Activated CD8-positive, alpha-beta T cell treated with anti-CD3 and anti-CD28 coated beads for 36 hours (primary cell): ENCODE results near the gene TTLL4. TPM values are rescaled to one million over a fixed set of nuclear protein-coding genes. Genes with fewer than 3 reads are reported as not detected.

ENCODE experiments used
- ATAC-seq: fragments of 200-7000 bp; cut with Tn5 transposase; one replicate; pipeline ENCODE4 v1.10.0; 2021; ENCODE audit warnings: mild to moderate bottlenecking, moderate library complexity
- CTCF ChIA-PET: fragments of 350-600 bp; sonication (Branson Sonifier 250); formaldehyde crosslinking; loops from one replicate; lab custom pipeline; 2021; ENCODE audit warnings: antibody characterized with exemption; lab: Charles Lee
- POLR2A ChIA-PET: fragments of 350-600 bp; sonication (Branson Sonifier 250); formaldehyde crosslinking; loops from one replicate; lab custom pipeline; 2021; ENCODE audit warnings: antibody characterized with exemption; lab: Charles Lee
- DNase-seq: peaks from one replicate; pipeline ENCODE4 v3.0.0-alpha.2; 2020
- H3K27ac Mint-ChIP-seq: one replicate; pipeline ENCODE4 v1.8.0; 2021; ENCODE audit warnings: mild to moderate bottlenecking, mixed read lengths
- H3K27me3 Mint-ChIP-seq: one replicate; pipeline ENCODE4 v1.8.0; 2021; ENCODE audit warnings: mixed read lengths
- H3K36me3 Mint-ChIP-seq: one replicate; pipeline ENCODE4 v1.8.0; 2021; ENCODE audit warnings: low read depth, mixed read lengths
- H3K4me1 Mint-ChIP-seq: one replicate; pipeline ENCODE4 v1.8.0; 2021; ENCODE audit warnings: low read depth, mixed read lengths
- H3K4me3 Mint-ChIP-seq: one replicate; pipeline ENCODE4 v1.8.0; 2021; ENCODE audit warnings: mild to moderate bottlenecking, moderate library complexity, mixed read lengths
- H3K9me3 Mint-ChIP-seq: one replicate; pipeline ENCODE4 v1.8.0; 2021; ENCODE audit warnings: mixed read lengths
- intact Hi-C: fragments of 100-400 bp; cut with micrococcal nuclease; formaldehyde crosslinking; loops from one replicate; pipeline ENCODE4 v1.10.0; 2022
- total RNA-seq, 2 experiments: library from RNA; stranded (reverse); gene quantifications; one replicate each; pipeline ENCODE4 v1.2.3, GENCODE V29; 2021
- TF ChIP-seq, protein P1 (sequence below): fragments of 200-600 bp; IDR thresholded peaks from one replicate; pipeline ENCODE4 v1.8.0; 2022; ENCODE audit warnings: antibody characterized with exemption, mild to moderate bottlenecking

The TTLL4 gene
- total RNA-seq, 2 experiments from 2014 or later: 32.2 to 36.6 TPM

- intact Hi-C loops: no loop called here
- POLR2A ChIA-PET: no interaction called here
- TF ChIP-seq, protein P1, sequence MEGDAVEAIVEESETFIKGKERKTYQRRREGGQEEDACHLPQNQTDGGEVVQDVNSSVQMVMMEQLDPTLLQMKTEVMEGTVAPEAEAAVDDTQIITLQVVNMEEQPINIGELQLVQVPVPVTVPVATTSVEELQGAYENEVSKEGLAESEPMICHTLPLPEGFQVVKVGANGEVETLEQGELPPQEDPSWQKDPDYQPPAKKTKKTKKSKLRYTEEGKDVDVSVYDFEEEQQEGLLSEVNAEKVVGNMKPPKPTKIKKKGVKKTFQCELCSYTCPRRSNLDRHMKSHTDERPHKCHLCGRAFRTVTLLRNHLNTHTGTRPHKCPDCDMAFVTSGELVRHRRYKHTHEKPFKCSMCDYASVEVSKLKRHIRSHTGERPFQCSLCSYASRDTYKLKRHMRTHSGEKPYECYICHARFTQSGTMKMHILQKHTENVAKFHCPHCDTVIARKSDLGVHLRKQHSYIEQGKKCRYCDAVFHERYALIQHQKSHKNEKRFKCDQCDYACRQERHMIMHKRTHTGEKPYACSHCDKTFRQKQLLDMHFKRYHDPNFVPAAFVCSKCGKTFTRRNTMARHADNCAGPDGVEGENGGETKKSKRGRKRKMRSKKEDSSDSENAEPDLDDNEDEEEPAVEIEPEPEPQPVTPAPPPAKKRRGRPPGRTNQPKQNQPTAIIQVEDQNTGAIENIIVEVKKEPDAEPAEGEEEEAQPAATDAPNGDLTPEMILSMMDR: no peak
- no peaks in the 10 kb centered on the region for H3K9me3 Mint-ChIP-seq
- no peak for DNase-seq
- no peak overlapping the region for H3K27ac Mint-ChIP-seq
- H3K27me3 Mint-ChIP-seq: no peaks in the 10 kb centered on the region
- ATAC-seq: no peak
- H3K36me3 Mint-ChIP-seq: peaks cover 14% of the 10 kb centered on the region
- H3K4me1 Mint-ChIP-seq: peaks cover 31% of the 10 kb centered on the region
- no peak overlapping the region for H3K4me3 Mint-ChIP-seq
- CTCF ChIA-PET: interaction anchor here (1.5 kb wide), 2 partner anchors 9 to 129 kb away, joined by 5 to 6 read pairs; no protein-coding TSS in a partner anchor
These were observed 7.4 kb downstream of the TTLL4 start for GRCh38 chr2:218718058-218718457.

DNA sequence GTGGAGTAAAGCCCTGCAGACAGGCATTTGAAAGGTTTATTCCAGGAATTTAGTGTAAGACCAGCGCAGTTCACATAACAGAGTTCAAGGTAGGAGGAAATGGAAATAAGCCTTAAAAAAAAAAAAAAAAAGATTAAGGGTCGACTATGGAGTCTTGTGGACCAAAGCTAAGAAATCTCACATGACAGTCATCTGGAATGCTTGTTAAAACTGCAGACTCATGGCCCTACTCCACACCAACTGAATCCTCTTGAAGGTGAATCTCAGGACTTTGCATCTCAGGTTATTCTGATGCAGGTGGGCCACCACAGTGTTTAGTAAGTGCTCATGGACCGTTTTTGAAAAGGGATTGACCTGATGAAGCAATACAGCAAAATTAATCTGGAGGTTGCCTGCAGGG lies 8.8 kb downstream of the TTLL4 start:
- ChIA-PET POLR2A (no interaction called here), CTCF (interaction anchor here (1.0 kb wide), 1 partner anchor 9 kb away, joined by 4 read pairs; no protein-coding TSS in a partner anchor)
- peaks cover 14% of the 10 kb centered on the region for H3K36me3 Mint-ChIP-seq
- H3K9me3 Mint-ChIP-seq: no peaks in the 10 kb centered on the region
- no peak for DNase-seq
- H3K4me3 Mint-ChIP-seq: no peak overlapping the region
- intact Hi-C loops: no loop called here
- TF ChIP-seq, protein P1: no peak
- peaks cover 28% of the 10 kb centered on the region for H3K4me1 Mint-ChIP-seq
- ATAC-seq: no peak
- H3K27me3 Mint-ChIP-seq: no peaks in the 10 kb centered on the region
- H3K27ac Mint-ChIP-seq: no peak overlapping the region

DNA sequence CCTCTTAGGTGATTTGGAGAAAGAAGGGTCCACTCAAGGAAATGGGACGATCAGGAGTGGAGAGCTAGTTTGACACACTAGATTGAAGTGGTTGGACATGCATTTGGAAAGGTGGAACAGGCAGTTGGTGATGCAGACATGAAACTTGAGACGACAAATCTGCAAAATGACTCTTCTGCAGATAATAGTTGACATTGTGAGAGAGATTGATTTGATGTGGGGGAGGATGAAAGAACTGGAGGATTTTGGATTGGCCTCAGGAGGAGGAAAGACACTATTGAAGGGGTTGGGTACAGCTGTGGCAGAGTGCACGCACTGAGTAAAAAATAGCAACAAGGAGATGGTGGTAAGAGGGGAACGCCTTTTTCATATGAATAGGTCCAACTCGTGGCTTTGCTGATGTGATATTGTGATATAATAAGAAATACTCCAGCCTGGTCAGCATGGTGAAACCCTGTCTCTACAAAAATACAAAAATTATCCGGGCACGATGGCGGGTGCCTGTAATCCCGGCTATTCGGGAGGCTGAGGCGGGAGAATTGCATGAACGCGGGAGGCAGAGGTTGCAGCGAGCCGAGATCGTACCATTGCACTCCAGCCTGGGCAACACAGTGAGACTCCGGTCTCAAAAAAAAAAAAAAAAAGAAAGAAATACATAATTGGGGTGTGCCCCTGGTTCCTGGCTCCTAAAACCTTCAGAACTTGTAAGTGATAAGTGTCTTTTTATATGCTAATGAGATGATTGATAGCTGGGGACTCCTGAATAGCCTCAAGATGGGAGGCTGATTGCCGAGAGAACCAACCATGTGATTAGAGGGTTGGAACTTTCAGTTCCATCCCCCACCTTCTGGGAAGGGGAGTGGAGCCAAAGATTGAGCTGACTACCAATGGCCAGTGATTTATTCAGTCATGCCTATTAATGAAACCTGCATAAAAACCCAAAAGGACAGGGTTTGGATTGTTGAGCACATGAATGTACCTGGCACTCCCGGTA lies 9.7 kb downstream of the TTLL4 start:
- Mint-ChIP-seq H3K27me3 (no peaks in the 10 kb centered on the region), H3K4me3 (no peak overlapping the region), H3K9me3 (no peaks in the 10 kb centered on the region), H3K36me3 (peaks cover 16% of the 10 kb centered on the region), H3K27ac (no peak overlapping the region), H3K4me1 (peaks cover 28% of the 10 kb centered on the region)
- TF ChIP-seq, protein P1: no peak
- intact Hi-C loops: no loop called here
- no peak for ATAC-seq
- DNase-seq: no peak
- ChIA-PET CTCF (interaction anchor here (1.0 to 2.8 kb wide), 3 partner anchors 10 to 128 kb away, joined by 3 to 23 read pairs (median 4); no protein-coding TSS in a partner anchor), POLR2A (no interaction called here)

GRCh38 chr2:218721488-218721887 lies 10.9 kb downstream of the TTLL4 start:
- no peak overlapping the region for H3K27ac Mint-ChIP-seq
- H3K9me3 Mint-ChIP-seq: peaks cover 5% of the 10 kb centered on the region
- intact Hi-C loops: no loop called here
- POLR2A ChIA-PET: interaction anchor here (0.6 to 1.2 kb wide), 4 partner anchors 10 to 923 kb away, joined by 3 to 4 read pairs (median 4); no protein-coding TSS in a partner anchor
- peaks cover 20% of the 10 kb centered on the region for H3K36me3 Mint-ChIP-seq
- H3K4me1 Mint-ChIP-seq: peaks cover 26% of the 10 kb centered on the region
- TF ChIP-seq, protein P1: no peak
- no peak for DNase-seq
- ATAC-seq: no peak
- no peak overlapping the region for H3K4me3 Mint-ChIP-seq
- CTCF ChIA-PET: interaction anchor here (0.6 to 2.8 kb wide), 5 partner anchors 10 to 155 kb away, joined by 3 to 23 read pairs (median 4); no protein-coding TSS in a partner anchor
- no peaks in the 10 kb centered on the region for H3K27me3 Mint-ChIP-seq
